DND-41 (cell line): ENCODE measurements around the gene STKLD1.

Experiments used
- ATAC-seq: fragments of 200-7000 bp; cut with Tn5 transposase; 3 replicates; pipeline ENCODE4 v1.9.1; 2021; ENCODE audit warnings: low read depth; ENCODE audit not compliant: insufficient read depth
- DNase-seq: peaks from one replicate; pipeline ENCODE4 v3.0.0-alpha.2; 2020
- H2AFZ ChIP-seq: 2 replicates; pipeline ENCODE4 v1.6.0; 2012; ENCODE audit warnings: low read depth, low read length
- H3K27ac ChIP-seq: 2 replicates; pipeline ENCODE4 v1.5.1; 2012; ENCODE audit warnings: low read length, inconsistent platforms
- H3K27me3 ChIP-seq: fragments of 200-600 bp; sonication (generic); 2 replicates; pipeline ENCODE4 v1.6.0; 2012; ENCODE audit warnings: low read length, mild to moderate bottlenecking, inconsistent platforms; ENCODE audit not compliant: insufficient read depth, poor library complexity
- H3K36me3 ChIP-seq: 2 replicates; pipeline ENCODE4 v1.5.1; 2012; ENCODE audit warnings: low read length, inconsistent platforms; ENCODE audit not compliant: insufficient read depth
- H3K4me1 ChIP-seq: 2 replicates; pipeline ENCODE4 v1.5.1; 2012; ENCODE audit warnings: mild to moderate bottlenecking, low read length; ENCODE audit not compliant: insufficient read depth
- H3K4me2 ChIP-seq: 2 replicates; pipeline ENCODE4 v1.6.0; 2012; ENCODE audit warnings: mild to moderate bottlenecking, moderate library complexity, low read length, inconsistent platforms; ENCODE audit not compliant: insufficient read depth
- H3K4me3 ChIP-seq, 2 experiments: fragments of 200-600 bp in 1 of 2; shearing (Covaris generic) in 1 of 2; 2 replicates each; pipeline ENCODE4 v1.5.1; 2012 to 2016; ENCODE audit warnings: inconsistent platforms in 2 of 2, low read length in 2 of 2, mild to moderate bottlenecking in 2 of 2, low read depth in 1 of 2, moderate library complexity in 1 of 2
- H3K79me2 ChIP-seq: 2 replicates; pipeline ENCODE4 v1.6.0; 2012; ENCODE audit warnings: low read length, inconsistent platforms; ENCODE audit not compliant: insufficient read depth
- H3K9ac ChIP-seq: 2 replicates; pipeline ENCODE4 v1.6.0; 2012; ENCODE audit warnings: low read depth, mild to moderate bottlenecking, inconsistent platforms, low read length, moderate library complexity
- H3K9me3 ChIP-seq: 2 replicates; pipeline ENCODE4 v1.5.1; 2012; ENCODE audit warnings: low read length, moderate library complexity, mild to moderate bottlenecking, inconsistent platforms; ENCODE audit not compliant: insufficient read depth, severe bottlenecking
- H4K20me1 ChIP-seq: 2 replicates; pipeline ENCODE4 v1.6.0; 2012; ENCODE audit warnings: low read length; ENCODE audit not compliant: insufficient read depth
- CTCF ChIP-seq: IDR thresholded peaks from 2 replicates; pipeline ENCODE4 v1.5.1; 2012; ENCODE audit warnings: borderline replicate concordance, low read length, moderate library complexity, mild to moderate bottlenecking; ENCODE audit not compliant: poor library complexity, severe bottlenecking; ENCODE audit errors: extremely low read depth
- EZH2 ChIP-seq: IDR thresholded peaks from 3 replicates; pipeline ENCODE4 v1.6.1; 2012; ENCODE audit warnings: borderline replicate concordance, low read depth, mild to moderate bottlenecking, moderate library complexity, low read length, inconsistent platforms; ENCODE audit not compliant: severe bottlenecking

The STKLD1 gene

GRCh38 chr9:133378408-133378962 lies 2.3 kb downstream of the STKLD1 start:
- DNase-seq, result no peak
- no peak overlapping the region for H3K4me2 ChIP-seq

GRCh38 chr9:133379153-133380086 lies 3.3 kb downstream of the STKLD1 start:
- no peak overlapping the region for H3K4me3 ChIP-seq
- H3K4me1 ChIP-seq, result peaks cover 19% of the 10 kb centered on the region
- no peaks in the 10 kb centered on the region for H3K9me3 ChIP-seq
- no peak overlapping the region for H3K4me2 ChIP-seq
- TF ChIP-seq CTCF (no peak), EZH2 (no peak)
- H3K27me3 ChIP-seq, result no peaks in the 10 kb centered on the region
- H4K20me1 ChIP-seq, result peaks cover 7% of the 10 kb centered on the region; the same call in 1 of the 2 replicates
- H3K79me2 ChIP-seq, result peaks cover 14% of the 10 kb centered on the region
- H2AFZ ChIP-seq, result no peak overlapping the region
- no peaks in the 10 kb centered on the region; the same call in 1 of the 2 replicates for H3K36me3 ChIP-seq
- no peak for DNase-seq
- no peak overlapping the region for H3K9ac ChIP-seq
- no peak for ATAC-seq
- H3K27ac ChIP-seq, result no peak overlapping the region

More at GRCh38 chr9:133378408-133378962, 2.3 kb downstream of the STKLD1 start:
- Histone ChIP-seq H3K9ac (no peak overlapping the region), H2AFZ (no peak overlapping the region; the same call in 1 of the 2 replicates), H4K20me1 (peaks cover 13% of the 10 kb centered on the region; the same call in 1 of the 2 replicates), H3K4me3 (no peak overlapping the region), H3K4me1 (peaks cover 26% of the 10 kb centered on the region), H3K9me3 (no peaks in the 10 kb centered on the region), H3K27me3 (no peaks in the 10 kb centered on the region), H3K36me3 (peaks cover 2% of the 10 kb centered on the region), H3K79me2 (peaks cover 24% of the 10 kb centered on the region), H3K27ac (no peak overlapping the region)
- ATAC-seq, result no peak
- TF ChIP-seq EZH2, result no peak
- TF ChIP-seq CTCF, result no peak

GRCh38 chr9:133380734-133381133 lies 4.6 kb downstream of the STKLD1 start:
- Histone ChIP-seq H3K36me3 (no peaks in the 10 kb centered on the region; the same call in 1 of the 2 replicates), H3K27me3 (no peaks in the 10 kb centered on the region), H3K4me2 (no peak overlapping the region), H3K27ac (no peak overlapping the region), H2AFZ (no peak overlapping the region), H4K20me1 (no peaks in the 10 kb centered on the region), H3K9me3 (no peaks in the 10 kb centered on the region), H3K79me2 (peaks cover 1% of the 10 kb centered on the region), H3K9ac (no peak overlapping the region), H3K4me1 (peaks cover 12% of the 10 kb centered on the region), H3K4me3 (no peak overlapping the region)
- TF ChIP-seq CTCF (no peak), EZH2 (no peak)
- DNase-seq (no peak), ATAC-seq (no peak)
